ENCODE data around the gene MED13L.

DNA sequence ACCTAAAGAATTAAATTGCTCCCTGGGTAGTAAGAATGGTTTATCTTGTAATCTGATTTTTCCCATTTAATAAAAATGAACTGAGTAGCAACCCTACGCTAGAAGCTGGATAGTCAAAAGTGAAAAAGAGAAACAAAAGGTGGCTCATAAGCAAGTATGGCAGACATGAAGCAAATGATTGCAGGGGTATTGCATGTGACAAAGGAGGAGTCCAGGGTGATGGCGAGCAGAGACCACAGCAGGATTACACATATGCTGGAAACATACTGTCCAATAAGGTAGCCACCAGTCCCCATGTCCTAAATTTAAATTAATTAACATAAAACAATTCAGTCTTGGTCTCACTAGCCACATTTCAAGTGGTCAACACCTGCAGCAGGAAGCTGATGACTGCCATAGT is 283.8 kb downstream of the MED13L start:
- no peak for TF ChIP-seq EZH2 (IDR thresholded peaks at IDR 0.05; ENCODE audit: borderline replicate concordance, low read depth, low read length, severe bottlenecking)
- TF ChIP-seq, protein P1, sequence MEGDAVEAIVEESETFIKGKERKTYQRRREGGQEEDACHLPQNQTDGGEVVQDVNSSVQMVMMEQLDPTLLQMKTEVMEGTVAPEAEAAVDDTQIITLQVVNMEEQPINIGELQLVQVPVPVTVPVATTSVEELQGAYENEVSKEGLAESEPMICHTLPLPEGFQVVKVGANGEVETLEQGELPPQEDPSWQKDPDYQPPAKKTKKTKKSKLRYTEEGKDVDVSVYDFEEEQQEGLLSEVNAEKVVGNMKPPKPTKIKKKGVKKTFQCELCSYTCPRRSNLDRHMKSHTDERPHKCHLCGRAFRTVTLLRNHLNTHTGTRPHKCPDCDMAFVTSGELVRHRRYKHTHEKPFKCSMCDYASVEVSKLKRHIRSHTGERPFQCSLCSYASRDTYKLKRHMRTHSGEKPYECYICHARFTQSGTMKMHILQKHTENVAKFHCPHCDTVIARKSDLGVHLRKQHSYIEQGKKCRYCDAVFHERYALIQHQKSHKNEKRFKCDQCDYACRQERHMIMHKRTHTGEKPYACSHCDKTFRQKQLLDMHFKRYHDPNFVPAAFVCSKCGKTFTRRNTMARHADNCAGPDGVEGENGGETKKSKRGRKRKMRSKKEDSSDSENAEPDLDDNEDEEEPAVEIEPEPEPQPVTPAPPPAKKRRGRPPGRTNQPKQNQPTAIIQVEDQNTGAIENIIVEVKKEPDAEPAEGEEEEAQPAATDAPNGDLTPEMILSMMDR (IDR thresholded peaks at IDR 0.05; ENCODE audit: borderline replicate concordance, extremely low read depth, low read length, poor library complexity, severe bottlenecking) = no peak

Data from DND-41 (cell line).